ENCODE data around the gene LRRC37A3. TPM values are rescaled to one million over a fixed set of nuclear protein-coding genes. Genes with fewer than 3 reads are reported as not detected.

LRRC37A3 gene
- total RNA-seq, 1 donor from 2014 or later = 3.1 TPM

DNA sequence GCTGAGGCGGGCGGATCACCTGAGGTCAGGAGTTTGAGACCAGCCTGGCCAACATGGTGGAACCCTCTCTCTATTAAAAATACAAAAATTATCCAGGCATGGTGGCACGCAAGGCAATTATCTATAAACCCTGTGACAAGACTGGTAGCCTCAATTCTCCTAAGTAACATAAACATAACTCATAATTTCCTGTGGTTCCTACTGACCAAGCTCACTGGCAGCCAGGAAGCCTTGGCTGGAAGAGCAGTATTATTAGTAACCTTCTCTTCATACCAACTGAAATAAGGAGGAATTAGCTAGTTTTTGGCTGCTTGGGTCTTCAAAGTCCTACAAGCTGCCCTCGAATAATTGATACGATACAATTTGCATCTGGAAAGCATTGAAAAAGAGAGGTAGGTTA, 31.6 kb upstream of the LRRC37A3 start:
- TF ChIP-seq, protein P1, sequence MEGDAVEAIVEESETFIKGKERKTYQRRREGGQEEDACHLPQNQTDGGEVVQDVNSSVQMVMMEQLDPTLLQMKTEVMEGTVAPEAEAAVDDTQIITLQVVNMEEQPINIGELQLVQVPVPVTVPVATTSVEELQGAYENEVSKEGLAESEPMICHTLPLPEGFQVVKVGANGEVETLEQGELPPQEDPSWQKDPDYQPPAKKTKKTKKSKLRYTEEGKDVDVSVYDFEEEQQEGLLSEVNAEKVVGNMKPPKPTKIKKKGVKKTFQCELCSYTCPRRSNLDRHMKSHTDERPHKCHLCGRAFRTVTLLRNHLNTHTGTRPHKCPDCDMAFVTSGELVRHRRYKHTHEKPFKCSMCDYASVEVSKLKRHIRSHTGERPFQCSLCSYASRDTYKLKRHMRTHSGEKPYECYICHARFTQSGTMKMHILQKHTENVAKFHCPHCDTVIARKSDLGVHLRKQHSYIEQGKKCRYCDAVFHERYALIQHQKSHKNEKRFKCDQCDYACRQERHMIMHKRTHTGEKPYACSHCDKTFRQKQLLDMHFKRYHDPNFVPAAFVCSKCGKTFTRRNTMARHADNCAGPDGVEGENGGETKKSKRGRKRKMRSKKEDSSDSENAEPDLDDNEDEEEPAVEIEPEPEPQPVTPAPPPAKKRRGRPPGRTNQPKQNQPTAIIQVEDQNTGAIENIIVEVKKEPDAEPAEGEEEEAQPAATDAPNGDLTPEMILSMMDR (IDR thresholded peaks at IDR 0.05; ENCODE audit: insufficient read depth, low read length, poor library complexity, severe bottlenecking) = no peak
- Histone ChIP-seq H3K4me3 (ENCODE audit: low read depth, low read length) (no peak overlapping the region), H3K27me3 (ENCODE audit: control insufficient read depth, insufficient read depth, low read length) (no peaks in the 10 kb centered on the region), H3K36me3 (ENCODE audit: control insufficient read depth, insufficient read depth, low read length) (no peaks in the 10 kb centered on the region)
- no peak for DNase-seq (ENCODE audit: low read depth)

DNA sequence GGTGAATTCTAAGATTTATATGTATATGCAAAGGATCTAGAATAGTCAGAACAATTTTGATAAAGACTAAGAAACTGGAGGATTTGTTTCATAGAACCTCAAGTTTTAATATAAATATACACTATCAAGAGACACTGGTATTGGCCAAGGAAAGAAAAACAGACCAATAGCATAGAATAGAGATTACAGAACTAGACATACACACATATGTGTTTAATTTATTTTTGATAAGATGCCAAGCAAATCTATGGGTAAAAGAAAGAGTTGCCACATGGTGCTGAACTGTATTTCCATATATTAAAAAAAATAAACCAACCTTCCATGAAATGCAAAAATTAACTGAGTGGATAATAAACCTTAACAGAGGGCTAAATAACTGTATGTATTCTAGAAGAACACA, 27.9 kb upstream of the LRRC37A3 start:
- Histone ChIP-seq H3K4me3 (ENCODE audit: low read depth, low read length) (no peak overlapping the region), H3K27me3 (ENCODE audit: control insufficient read depth, insufficient read depth, low read length) (no peaks in the 10 kb centered on the region), H3K36me3 (ENCODE audit: control insufficient read depth, insufficient read depth, low read length) (no peaks in the 10 kb centered on the region)
- no peak for DNase-seq (ENCODE audit: low read depth)
- TF ChIP-seq, protein P1 (IDR thresholded peaks at IDR 0.05; ENCODE audit: insufficient read depth, low read length, poor library complexity, severe bottlenecking) = no peak

DNA sequence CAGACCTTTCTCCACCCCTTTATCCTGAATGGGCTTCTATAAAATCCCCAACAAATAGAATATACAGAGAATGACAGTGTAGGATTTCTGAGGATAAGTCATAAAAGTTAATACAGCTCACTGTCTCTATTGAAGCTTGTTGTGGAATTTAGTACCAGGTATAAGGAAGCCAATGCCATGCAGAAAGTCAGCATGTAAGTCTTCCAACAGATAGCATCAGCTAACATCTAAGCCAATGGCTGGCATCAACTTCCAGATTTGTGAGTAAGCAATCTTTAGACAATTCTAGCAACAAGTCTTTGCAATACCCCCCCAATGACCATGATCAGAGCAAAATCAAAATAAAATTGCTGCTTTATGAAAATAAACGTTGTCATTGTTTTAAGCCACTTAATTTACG, 22.5 kb upstream of the LRRC37A3 start:
- Histone ChIP-seq H3K4me3 (ENCODE audit: low read depth, low read length) (no peak overlapping the region), H3K36me3 (ENCODE audit: control insufficient read depth, insufficient read depth, low read length) (no peaks in the 10 kb centered on the region), H3K27me3 (ENCODE audit: control insufficient read depth, insufficient read depth, low read length) (no peaks in the 10 kb centered on the region)
- TF ChIP-seq, protein P1 (IDR thresholded peaks at IDR 0.05; ENCODE audit: insufficient read depth, low read length, poor library complexity, severe bottlenecking) = no peak
- DNase-seq (ENCODE audit: low read depth) = no peak

DNA sequence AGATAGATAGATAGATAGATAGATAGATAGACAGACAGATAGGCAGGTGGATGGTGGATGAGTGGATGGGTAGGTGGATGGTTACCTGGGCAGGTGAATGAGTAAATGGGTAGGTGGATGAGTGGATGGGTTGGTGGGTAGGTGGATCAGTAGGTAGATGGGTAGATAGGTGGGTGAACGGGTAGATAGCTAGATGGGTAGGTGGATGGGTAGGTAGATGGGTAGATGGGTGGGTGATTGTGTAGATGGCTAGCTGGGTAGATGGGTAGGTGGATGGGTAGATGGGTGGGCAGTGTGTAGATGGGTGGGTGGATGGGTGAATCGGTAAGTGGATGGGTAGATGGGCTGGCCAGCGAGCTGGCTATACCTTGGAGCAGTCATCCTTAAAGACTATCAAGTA, 21.8 kb upstream of the LRRC37A3 start:
- no peak for DNase-seq (ENCODE audit: low read depth)
- TF ChIP-seq, protein P1 (IDR thresholded peaks at IDR 0.05; ENCODE audit: insufficient read depth, low read length, poor library complexity, severe bottlenecking) = no peak
- no peaks in the 10 kb centered on the region for H3K27me3 ChIP-seq (ENCODE audit: control insufficient read depth, insufficient read depth, low read length)
- no peak overlapping the region for H3K4me3 ChIP-seq (ENCODE audit: low read depth, low read length)
- no peaks in the 10 kb centered on the region for H3K36me3 ChIP-seq (ENCODE audit: control insufficient read depth, insufficient read depth, low read length)

DNA sequence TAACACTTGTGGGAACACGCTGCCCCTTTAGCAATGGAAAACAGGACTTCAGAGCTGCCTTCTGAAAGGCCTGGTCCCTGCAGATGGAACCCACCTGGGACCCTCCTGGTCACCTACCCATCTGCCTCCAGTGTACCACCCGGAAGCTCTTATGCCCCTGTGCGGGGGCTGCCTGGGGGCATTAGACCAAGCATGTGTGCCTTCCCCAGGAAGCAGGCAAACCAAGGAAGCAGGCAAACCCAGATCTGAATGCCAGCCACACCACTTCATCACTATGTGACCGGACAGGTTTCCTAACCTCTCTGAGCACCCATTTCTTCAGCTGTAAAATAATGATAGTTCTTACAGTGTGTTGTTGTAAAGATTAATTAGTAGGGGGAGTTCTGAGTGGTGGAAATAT, 20.8 kb upstream of the LRRC37A3 start:
- no peak for DNase-seq (ENCODE audit: low read depth)
- Histone ChIP-seq H3K4me3 (ENCODE audit: low read depth, low read length) (no peak overlapping the region), H3K36me3 (ENCODE audit: control insufficient read depth, insufficient read depth, low read length) (no peaks in the 10 kb centered on the region), H3K27me3 (ENCODE audit: control insufficient read depth, insufficient read depth, low read length) (no peaks in the 10 kb centered on the region)
- TF ChIP-seq, protein P1 (IDR thresholded peaks at IDR 0.05; ENCODE audit: insufficient read depth, low read length, poor library complexity, severe bottlenecking) = no peak

DNA sequence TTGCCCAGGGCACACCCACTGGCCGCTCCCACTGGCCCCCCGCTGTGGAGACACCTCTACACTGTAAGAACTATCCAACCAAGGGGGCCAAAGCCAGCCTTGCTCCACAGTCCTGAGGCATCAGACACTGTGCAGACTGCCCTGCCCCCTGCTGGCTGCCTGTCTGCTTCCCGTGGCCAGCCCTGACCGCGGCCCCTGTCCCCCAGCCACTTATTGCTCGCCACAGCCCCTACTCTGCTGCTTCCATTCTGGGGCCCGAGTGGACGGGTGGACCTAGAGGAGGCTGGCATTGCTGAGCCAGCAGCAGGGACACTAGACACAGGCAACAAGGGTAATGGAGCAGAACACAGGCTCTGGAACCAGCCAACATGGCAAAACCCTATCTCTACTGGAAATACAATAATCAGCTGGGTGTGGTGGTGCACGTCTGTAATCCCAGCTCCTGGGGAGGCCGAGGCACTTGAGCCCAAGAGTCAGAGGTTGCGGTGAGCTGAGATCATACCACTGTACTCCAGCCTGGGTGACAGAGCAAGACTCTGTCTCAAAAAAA, 19.7 kb upstream of the LRRC37A3 start:
- TF ChIP-seq, protein P1 (IDR thresholded peaks at IDR 0.05; ENCODE audit: insufficient read depth, low read length, poor library complexity, severe bottlenecking) = peak; percentile 67
- no peak overlapping the region for H3K4me3 ChIP-seq (ENCODE audit: low read depth, low read length)
- no peaks in the 10 kb centered on the region for H3K27me3 ChIP-seq (ENCODE audit: control insufficient read depth, insufficient read depth, low read length)
- no peak for DNase-seq (ENCODE audit: low read depth)
- H3K36me3 ChIP-seq (ENCODE audit: control insufficient read depth, insufficient read depth, low read length) = no peaks in the 10 kb centered on the region

Measured in kidney epithelial cell (primary cell).